H1 (cell line): ENCODE results near the gene TRPV4.

ENCODE experiments used
- CEBPB ChIP-seq: IDR thresholded peaks from 2 replicates; pipeline ENCODE4 v1.6.1; 2012; ENCODE audit warnings: low read depth, low read length
- CTCF ChIP-seq, 3 experiments: IDR thresholded peaks; 1 replicate in 2 of 3; 2 replicates in 1 of 3; pipeline versions ENCODE4 v1.5.1 to v1.6.1; 2011; ENCODE audit warnings: low read length in 3 of 3, mild to moderate bottlenecking in 3 of 3, inconsistent platforms in 2 of 3, low read depth in 1 of 3, moderate library complexity in 1 of 3; ENCODE audit not compliant: insufficient read depth in 1 of 3; ENCODE audit errors: control extremely low read depth in 1 of 3
- EP300 ChIP-seq, 2 experiments: IDR thresholded peaks; 1 replicate in 1 of 2; 2 replicates in 1 of 2; pipeline ENCODE4 v1.6.1; 2011 to 2012; ENCODE audit warnings: low read depth in 2 of 2, low read length in 2 of 2, mild to moderate bottlenecking in 2 of 2, borderline replicate concordance in 1 of 2, inconsistent platforms in 1 of 2, moderate library complexity in 1 of 2
- EZH2 ChIP-seq: fragments of 200-600 bp; sonication (generic); IDR thresholded peaks from 2 replicates; pipeline ENCODE4 v1.7.1; 2012; ENCODE audit warnings: low read depth, mild to moderate bottlenecking, moderate library complexity, low read length, inconsistent platforms; ENCODE audit not compliant: severe bottlenecking
- JUND ChIP-seq: IDR thresholded peaks from 2 replicates; pipeline ENCODE4 v1.6.1; 2011; ENCODE audit warnings: mild to moderate bottlenecking, improper control_type of control experiment, low read length
- NANOG ChIP-seq: IDR thresholded peaks from 2 replicates; pipeline ENCODE4 v1.6.1; 2011; ENCODE audit warnings: low read length, low read depth, mild to moderate bottlenecking, inconsistent platforms; ENCODE audit not compliant: insufficient read depth, poor library complexity, severe bottlenecking
- POLR2A ChIP-seq, 2 experiments: IDR thresholded peaks; 1 replicate in 1 of 2; 2 replicates in 1 of 2; pipeline ENCODE4 v1.6.1; 2011; ENCODE audit warnings: low read depth in 2 of 2, low read length in 2 of 2, mild to moderate bottlenecking in 2 of 2; ENCODE audit errors: control extremely low read depth in 1 of 2
- POLR2AphosphoS5 ChIP-seq: IDR thresholded peaks from 2 replicates; pipeline ENCODE4 v1.6.1; 2011; ENCODE audit warnings: low read depth, low read length
- RFX5 ChIP-seq: IDR thresholded peaks from 2 replicates; pipeline ENCODE4 v1.6.1; 2011; ENCODE audit warnings: low read depth, low read length, improper control_type of control experiment, borderline replicate concordance
- SP2 ChIP-seq: IDR thresholded peaks from 2 replicates; pipeline ENCODE4 v1.6.1; 2012; ENCODE audit warnings: mild to moderate bottlenecking, low read length, inconsistent platforms
- TAF1 ChIP-seq: IDR thresholded peaks from 2 replicates; pipeline ENCODE4 v1.6.1; 2011; ENCODE audit warnings: mild to moderate bottlenecking, low read depth, low read length
- TBP ChIP-seq: IDR thresholded peaks from 2 replicates; pipeline ENCODE4 v1.6.1; 2011; ENCODE audit warnings: low read depth, low read length, improper control_type of control experiment
- TEAD4 ChIP-seq: IDR thresholded peaks from 2 replicates; pipeline ENCODE4 v1.6.1; 2012; ENCODE audit warnings: low read depth, low read length, inconsistent platforms, mixed read lengths
- ZNF274 ChIP-seq: IDR thresholded peaks from 2 replicates; pipeline ENCODE4 v1.7.0; 2012; ENCODE audit warnings: low read length, borderline replicate concordance; ENCODE audit errors: extremely low read depth

- TF ChIP-seq EP300 (IDR thresholded peaks at IDR 0.05; ENCODE audit: borderline replicate concordance in 1 of 2, low read depth in 2 of 2, low read length in 2 of 2) (no peak), RFX5 (no peak), SP2 (no peak), CTCF (IDR thresholded peaks at IDR 0.05; ENCODE audit: control extremely low read depth in 1 of 3, insufficient read depth in 1 of 3, low read depth in 1 of 3, low read length in 3 of 3) (no peak), EZH2 (no peak), CEBPB (no peak), ZNF274 (no peak), TBP (no peak), POLR2AphosphoS5 (no peak), TEAD4 (no peak), JUND (no peak), POLR2A (IDR thresholded peaks at IDR 0.05; ENCODE audit: control extremely low read depth in 1 of 2, low read depth in 2 of 2, low read length in 2 of 2) (no peak), NANOG (no peak), TAF1 (no peak)
Measured at GRCh38 chr12:109818253-109818652, 14.9 kb downstream of the TRPV4 start.
